Measurements from ENCODE around the gene SMCO1. TPM values are rescaled to one million over a fixed set of nuclear protein-coding genes. Genes with fewer than 3 reads are reported as not detected.

The SMCO1 gene
- total and polyA plus RNA-seq, 2 of the 4 experiments (the other 2 are of a cell fraction), result not detected

GRCh38 chr3:196546537-196546936 lies 31.4 kb upstream of the SMCO1 start:
- ATAC-seq (ENCODE audit: low read depth), result no peak
- WGBS, 2 experiments (ENCODE audit: extremely low coverage in 2 of 2, insufficient read length in 1 of 2), result no CpG with 5 or more reads among the region's 5 CpGs

More at GRCh38 chr3:196546537-196546936, 31.4 kb upstream of the SMCO1 start:
- no peaks in the 10 kb centered on the region for H3K36me3 ChIP-seq (ENCODE audit: control insufficient read depth, insufficient read depth, low read length)
- ChIA-PET CTCF (no interaction called here), POLR2A (ENCODE audit: unreplicated experiment) (no interaction called here)
- dilution Hi-C loops (cut with HindIII; ENCODE audit: low sequenced_read_pairs, unreplicated experiment) (no loop called here), intact Hi-C loops (cut with micrococcal nuclease) (no loop called here), in situ Hi-C loops (cut with MboI; ENCODE audit: low sequenced_read_pairs) (no loop called here)
- H2BK15ac ChIP-seq (ENCODE audit: low read depth, low read length), result no peak overlapping the region
- H2BK5ac ChIP-seq (ENCODE audit: low read depth, low read length, poor library complexity, severe bottlenecking), result no peak overlapping the region
- H4K8ac ChIP-seq (ENCODE audit: low read depth in 2 of 2, low read length in 2 of 2), result no peak overlapping the region
- no peak overlapping the region for H3K14ac ChIP-seq (replicated peaks; ENCODE audit: low read depth, low read length)
- no peak overlapping the region for H4K5ac ChIP-seq (ENCODE audit: low read depth, low read length)
- H3K79me1 ChIP-seq (ENCODE audit: low read depth in 1 of 2, low read length in 2 of 2), result no peaks in the 10 kb centered on the region
- H3K9me3 ChIP-seq (ENCODE audit: control insufficient read depth, insufficient read depth, low read length), result peaks cover 6% of the 10 kb centered on the region; the same call in 1 of the 2 replicates
- no peak for DNase-seq
- H3K18ac ChIP-seq (ENCODE audit: low read depth, low read length), result no peak overlapping the region
- no peak overlapping the region for H2BK120ac ChIP-seq (ENCODE audit: low read depth, low read length)
- H3K4me2 ChIP-seq (ENCODE audit: low read depth, low read length), result no peak overlapping the region
- H3K4me3 ChIP-seq (ENCODE audit: insufficient read depth, low read depth, low read length), result no peak overlapping the region
- no peaks in the 10 kb centered on the region for H3K4me1 ChIP-seq (ENCODE audit: control insufficient read depth, insufficient read depth, low read length)
- no peak overlapping the region for H2AK9ac ChIP-seq (replicated peaks; ENCODE audit: low read depth, low read length, poor library complexity)
- no peak overlapping the region for H2AFZ ChIP-seq (replicated peaks; ENCODE audit: low read length, poor library complexity)
- no peaks in the 10 kb centered on the region; the same call in 1 of the 2 replicates for H3K27me3 ChIP-seq (ENCODE audit: control insufficient read depth, insufficient read depth, low read length)
- TF ChIP-seq FOS (IDR thresholded peaks at IDR 0.05; ENCODE audit: low read depth, low read length) (no peak), NFE2L2 (IDR thresholded peaks at IDR 0.05; ENCODE audit: low read depth, low read length) (no peak)
- no peak overlapping the region for H3K27ac ChIP-seq (ENCODE audit: insufficient read depth, low read length)
- H3K9ac ChIP-seq (ENCODE audit: low read depth, low read length), result no peak overlapping the region
- no peak overlapping the region for H3K23ac ChIP-seq (ENCODE audit: low read depth, low read length)
- H3K4ac ChIP-seq (ENCODE audit: low read depth, low read length), result no peak overlapping the region
- H2AK5ac ChIP-seq (ENCODE audit: low read depth, low read length), result no peak overlapping the region
- H3K56ac ChIP-seq (ENCODE audit: extremely low read depth, insufficient read depth, low read length), result no peak overlapping the region
- H3K9me1 ChIP-seq (ENCODE audit: insufficient read depth, low read length), result no peaks in the 10 kb centered on the region
- H4K91ac ChIP-seq (ENCODE audit: insufficient read depth, low read depth, low read length), result no peak overlapping the region
- no peaks in the 10 kb centered on the region for H4K20me1 ChIP-seq (ENCODE audit: insufficient read depth, low read length)
- no peak overlapping the region for H2BK20ac ChIP-seq (ENCODE audit: low read depth, low read length)
- no TSS peak for BruUV-seq (replicated peaks)
